Stimulated activated CD4-positive, alpha-beta T cell treated with anti-CD3 and anti-CD28 coated beads, Interleukin-1b, Interleukin-23, amount 100 ng/mL, for 4 hours (primary cell): Measurements from ENCODE around the gene SNRNP40.
"Not testable (repeated sequence)": the region's sequence is repeated elsewhere in the genome, so short reads cannot be mapped to it uniquely, and the experiment has no call there.

Source experiments
- DNase-seq, 2 donors: peaks; one replicate each; pipeline ENCODE4 v3.0.0-alpha.2; 2020; ENCODE audit warnings: low read depth in 2 of 2

The SNRNP40 gene

GRCh38 chr1:31296486-31297276 is at the start of gene SNRNP40, which contains the start of gene ZCCHC17:
TSS of gene SNRNP40 (minus strand) at chr1:31296788. CDS start at chr1:31296751, 37 bp downstream.
TSS of gene ZCCHC17 (plus strand) at chr1:31297032. CDS start at chr1:31310099, 13,067 bp downstream.
- peak; percentile 75 to 87 for DNase-seq

- no peak for DNase-seq
These were observed 49.0 kb upstream of the SNRNP40 start for GRCh38 chr1:31345635-31346034.

- no peak for DNase-seq
These were observed 47.9 kb upstream of the SNRNP40 start for GRCh38 chr1:31344503-31344902.

GRCh38 chr1:31336687-31337467 is 40.3 kb upstream of the SNRNP40 start:
- DNase-seq = no peak

- DNase-seq = no peak
These were observed 38.4 kb upstream of the SNRNP40 start for GRCh38 chr1:31335007-31335406.

GRCh38 chr1:31327381-31327780 is 30.8 kb upstream of the SNRNP40 start:
- no peak for DNase-seq

- no peak for DNase-seq
These were observed 29.9 kb upstream of the SNRNP40 start for GRCh38 chr1:31326461-31326860.

- DNase-seq = no peak
These were observed 28.4 kb upstream of the SNRNP40 start for GRCh38 chr1:31324992-31325391.

- DNase-seq = no peak
These were observed 27.5 kb upstream of the SNRNP40 start for GRCh38 chr1:31324093-31324492.

- DNase-seq = no peak
These were observed 21.6 kb upstream of the SNRNP40 start for GRCh38 chr1:31318146-31318545.

GRCh38 chr1:31315902-31316301 is 19.3 kb upstream of the SNRNP40 start:
- DNase-seq = no peak

GRCh38 chr1:31310198-31310597 is 13.6 kb upstream of the SNRNP40 start:
- DNase-seq = no peak

- DNase-seq = no peak
These were observed 11.4 kb upstream of the SNRNP40 start for GRCh38 chr1:31308036-31308435.

GRCh38 chr1:31306278-31306677 is 9.7 kb upstream of the SNRNP40 start:
- no peak for DNase-seq

GRCh38 chr1:31302709-31303441 is 6.3 kb upstream of the SNRNP40 start:
- DNase-seq = no peak

- no peak for DNase-seq
These were observed 3.6 kb upstream of the SNRNP40 start for GRCh38 chr1:31300193-31300592.

- no peak for DNase-seq
These were observed 2.8 kb upstream of the SNRNP40 start for GRCh38 chr1:31299365-31299764.

- no peak for DNase-seq
These were observed 974 bp upstream of the SNRNP40 start for GRCh38 chr1:31297277-31298247.

- DNase-seq = no peak
These were observed 608 bp downstream of the SNRNP40 start for GRCh38 chr1:31295874-31296485.

GRCh38 chr1:31289021-31289420 is 7.6 kb downstream of the SNRNP40 start:
- DNase-seq = no peak

- DNase-seq = not testable (repeated sequence)
These were observed 8.8 kb downstream of the SNRNP40 start for GRCh38 chr1:31287791-31288190.
